Fibroblast of villous mesenchyme (primary cell): ENCODE results near the gene KCNAB1. TPM values are rescaled to one million over a fixed set of nuclear protein-coding genes. Genes with fewer than 3 reads are reported as not detected.

ENCODE experiments used
- DNase-seq: peaks from one replicate; pipeline ENCODE4 v3.0.0-alpha.2; 2010; ENCODE audit warnings: low read depth
- H3K4me3 ChIP-seq: 2 replicates; pipeline ENCODE4 v1.5.1; 2011; ENCODE audit warnings: low read depth, mild to moderate bottlenecking, low read length
- total RNA-seq: library from RNA; depleted of rRNA; stranded (reverse); fragments of >200 nt; gene quantifications from 2 replicates; pipeline ENCODE4 v1.2.3, GENCODE V29; 2012
- TF ChIP-seq, protein P1 (sequence below): IDR thresholded peaks from 2 replicates; pipeline ENCODE4 v1.5.1; 2012; ENCODE audit warnings: low read depth, mild to moderate bottlenecking, low read length; ENCODE audit not compliant: insufficient read depth

KCNAB1 gene
- total RNA-seq, 1 donor, result not detected

DNA sequence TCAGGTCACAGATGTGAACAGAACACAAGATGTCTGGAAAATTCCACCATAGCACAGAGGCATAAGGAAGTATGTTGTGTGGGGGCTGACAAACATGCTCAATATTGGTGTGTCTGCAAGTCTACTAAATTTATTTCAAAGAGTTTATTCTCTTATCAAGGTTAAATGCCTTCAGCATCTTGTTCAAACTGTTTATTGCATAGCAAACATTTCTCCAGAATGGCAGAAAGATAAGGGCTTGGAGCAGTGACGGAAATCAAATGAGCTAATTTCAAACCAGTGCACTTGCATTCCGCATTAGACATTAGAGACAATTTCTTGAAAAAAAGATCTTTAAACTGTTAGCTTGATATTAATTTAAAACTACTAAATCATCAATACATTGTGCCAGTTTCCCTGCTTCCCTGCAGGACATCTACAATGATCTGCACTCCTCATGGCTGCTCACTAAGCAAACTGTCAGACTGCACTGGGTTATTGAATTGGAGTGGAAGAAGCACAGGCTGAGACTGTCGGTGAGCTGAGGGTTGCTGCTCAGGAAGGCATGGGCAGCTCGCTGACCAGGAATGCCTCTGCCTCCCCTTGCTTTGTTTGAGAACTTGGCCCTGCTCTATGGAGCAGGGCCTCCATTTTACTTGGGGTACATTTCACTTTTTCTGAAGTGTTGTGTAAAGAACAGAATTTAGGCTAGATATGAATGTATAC, 89.4 kb downstream of the KCNAB1 start:
- no peak overlapping the region for H3K4me3 ChIP-seq
- TF ChIP-seq, protein P1, sequence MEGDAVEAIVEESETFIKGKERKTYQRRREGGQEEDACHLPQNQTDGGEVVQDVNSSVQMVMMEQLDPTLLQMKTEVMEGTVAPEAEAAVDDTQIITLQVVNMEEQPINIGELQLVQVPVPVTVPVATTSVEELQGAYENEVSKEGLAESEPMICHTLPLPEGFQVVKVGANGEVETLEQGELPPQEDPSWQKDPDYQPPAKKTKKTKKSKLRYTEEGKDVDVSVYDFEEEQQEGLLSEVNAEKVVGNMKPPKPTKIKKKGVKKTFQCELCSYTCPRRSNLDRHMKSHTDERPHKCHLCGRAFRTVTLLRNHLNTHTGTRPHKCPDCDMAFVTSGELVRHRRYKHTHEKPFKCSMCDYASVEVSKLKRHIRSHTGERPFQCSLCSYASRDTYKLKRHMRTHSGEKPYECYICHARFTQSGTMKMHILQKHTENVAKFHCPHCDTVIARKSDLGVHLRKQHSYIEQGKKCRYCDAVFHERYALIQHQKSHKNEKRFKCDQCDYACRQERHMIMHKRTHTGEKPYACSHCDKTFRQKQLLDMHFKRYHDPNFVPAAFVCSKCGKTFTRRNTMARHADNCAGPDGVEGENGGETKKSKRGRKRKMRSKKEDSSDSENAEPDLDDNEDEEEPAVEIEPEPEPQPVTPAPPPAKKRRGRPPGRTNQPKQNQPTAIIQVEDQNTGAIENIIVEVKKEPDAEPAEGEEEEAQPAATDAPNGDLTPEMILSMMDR, result no peak
- DNase-seq, result no peak

GRCh38 chr3:156211583-156211982, 91.2 kb downstream of the KCNAB1 start:
- TF ChIP-seq, protein P1, result no peak
- no peak overlapping the region for H3K4me3 ChIP-seq
- DNase-seq, result peak; percentile 22

DNA sequence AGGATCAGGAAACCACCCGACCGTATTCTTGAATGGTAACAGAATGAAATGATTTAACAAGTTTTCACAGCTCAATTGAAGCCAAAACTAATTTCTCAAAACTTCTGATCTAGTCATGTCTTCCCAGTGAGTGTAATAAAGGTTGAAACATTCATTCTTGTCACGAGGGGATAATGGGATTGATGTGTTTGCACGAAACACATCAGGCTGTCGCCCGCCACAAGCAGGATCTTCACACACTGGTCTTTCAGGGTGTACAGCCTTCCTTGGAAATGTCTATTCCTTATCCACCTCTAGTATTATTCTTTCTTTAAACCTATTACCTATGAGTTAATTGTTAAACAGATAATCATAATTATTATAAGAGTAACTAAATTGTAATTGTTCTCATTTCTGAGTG, 94.3 kb downstream of the KCNAB1 start:
- DNase-seq, result no peak
- no peak overlapping the region for H3K4me3 ChIP-seq
- TF ChIP-seq, protein P1, result no peak

DNA sequence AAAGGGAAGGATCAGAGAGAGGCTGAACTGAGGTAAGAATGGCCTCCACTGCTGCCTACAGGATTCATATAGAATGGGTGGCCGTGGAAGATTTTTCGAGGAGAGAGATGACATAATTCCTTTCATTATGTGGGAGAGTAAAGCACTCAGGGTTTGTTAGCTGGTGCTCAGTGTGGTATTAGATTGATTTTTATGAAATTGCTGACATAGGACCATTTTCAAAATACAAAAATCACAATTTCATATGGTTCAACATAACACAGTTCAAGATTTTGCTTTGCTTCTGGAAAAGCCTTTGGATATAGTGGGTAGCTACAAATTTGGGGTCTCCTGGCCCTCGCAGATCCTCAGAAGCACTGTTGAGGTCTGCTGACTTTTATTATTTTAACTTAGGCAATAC, 95.4 kb downstream of the KCNAB1 start:
- no peak overlapping the region for H3K4me3 ChIP-seq
- no peak for DNase-seq
- TF ChIP-seq, protein P1, result no peak

DNA sequence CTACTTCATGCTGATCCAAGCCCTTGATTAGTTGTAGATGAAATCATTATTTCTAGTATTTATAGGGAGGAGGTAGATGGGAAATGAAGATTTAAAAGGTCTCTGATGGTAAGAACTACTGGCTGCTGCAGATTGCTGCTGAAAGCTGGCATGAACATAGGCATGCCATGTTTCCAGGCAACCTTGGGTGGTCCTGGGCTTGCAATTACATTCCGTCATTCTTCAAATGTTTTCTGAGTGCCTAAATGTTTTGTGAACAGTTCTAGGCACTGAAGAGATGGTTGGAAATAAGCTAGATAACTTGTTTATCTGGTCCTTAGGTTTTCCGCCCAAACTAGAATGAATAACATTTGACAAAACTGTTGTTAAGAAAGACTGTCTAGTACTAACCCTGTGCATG, 95.8 kb downstream of the KCNAB1 start:
- no peak for DNase-seq
- TF ChIP-seq, protein P1, result no peak
- no peak overlapping the region for H3K4me3 ChIP-seq

DNA sequence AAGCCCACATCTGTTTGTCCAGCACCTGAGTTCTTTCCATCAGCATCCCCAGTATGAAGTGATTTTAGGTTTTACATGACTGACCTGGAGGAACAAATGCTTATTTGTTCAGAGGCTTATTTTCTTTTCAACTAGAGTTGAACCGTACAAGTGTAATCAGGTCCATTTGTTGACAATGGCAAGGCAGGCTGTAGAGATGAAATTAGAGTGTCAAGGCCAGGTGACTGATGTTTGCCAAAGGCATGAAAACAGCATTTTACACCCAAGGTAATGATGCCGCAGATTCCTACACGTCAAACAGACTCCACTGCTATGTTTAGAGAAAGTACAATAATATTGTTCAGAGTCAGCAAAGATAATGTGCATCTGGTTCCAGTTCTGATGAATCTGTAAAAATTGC, 96.5 kb downstream of the KCNAB1 start:
- DNase-seq, result no peak
- no peak overlapping the region for H3K4me3 ChIP-seq
- TF ChIP-seq, protein P1, result no peak
